Activated CD4-positive, CD25-positive, alpha-beta regulatory T cell treated with anti-CD3 and anti-CD28 coated beads, Interleukin-2, amount 50 U/mL, for 72 hours (primary cell): Measurements from ENCODE around the gene OR56A1.
"Not testable (repeated sequence)": the region's sequence is repeated elsewhere in the genome, so short reads cannot be mapped to it uniquely, and the experiment has no call there.

Source experiments
- DNase-seq: peaks from one replicate; pipeline ENCODE4 v3.0.0; 2021

OR56A1 gene

GRCh38 chr11:6030708-6031405 lies at the start of gene OR56A1:
Gene OR56A1, minus strand, starts transcription at chr11:6030758. Its CDS starts 3,066 bp downstream, at chr11:6027692.
- DNase-seq, result no peak

- DNase-seq, result no peak
Observed at GRCh38 chr11:6079463-6079862, 48.9 kb upstream of the OR56A1 start.

- DNase-seq, result no peak
Observed at GRCh38 chr11:6077723-6078122, 47.2 kb upstream of the OR56A1 start.

- DNase-seq, result not testable (repeated sequence)
Observed at GRCh38 chr11:6076443-6076842, 45.9 kb upstream of the OR56A1 start.

GRCh38 chr11:6067502-6067901 lies 36.9 kb upstream of the OR56A1 start:
- DNase-seq, result no peak

GRCh38 chr11:6062691-6063358 lies 32.3 kb upstream of the OR56A1 start:
- no peak for DNase-seq

- no peak for DNase-seq
Observed at GRCh38 chr11:6061475-6061874, 30.9 kb upstream of the OR56A1 start.

- no peak for DNase-seq
Observed at GRCh38 chr11:6057452-6057851, 26.9 kb upstream of the OR56A1 start.

GRCh38 chr11:6055569-6055968 lies 25.0 kb upstream of the OR56A1 start:
- no peak for DNase-seq

GRCh38 chr11:6052374-6052773 lies 21.8 kb upstream of the OR56A1 start:
- DNase-seq, result no peak

GRCh38 chr11:6040874-6041273 lies 10.3 kb upstream of the OR56A1 start:
- no peak for DNase-seq

- DNase-seq, result no peak
Observed at GRCh38 chr11:6027501-6027900, 3.1 kb downstream of the OR56A1 start.

GRCh38 chr11:6025056-6025455 lies 5.5 kb downstream of the OR56A1 start:
- DNase-seq, result no peak

GRCh38 chr11:6022956-6023355 lies 7.6 kb downstream of the OR56A1 start:
- no peak for DNase-seq

- DNase-seq, result no peak
Observed at GRCh38 chr11:6013042-6013441, 17.5 kb downstream of the OR56A1 start.

GRCh38 chr11:6012035-6012668 lies 18.4 kb downstream of the OR56A1 start:
- DNase-seq, result no peak

GRCh38 chr11:6006846-6007245 lies 23.7 kb downstream of the OR56A1 start, which contains the start of gene OR56A4:
Gene OR56A4, minus strand, starts transcription at chr11:6006946. Its CDS starts 3,954 bp downstream, at chr11:6002992.
- DNase-seq, result no peak

- no peak for DNase-seq
Observed at GRCh38 chr11:6006395-6006794, 24.2 kb downstream of the OR56A1 start.

GRCh38 chr11:6002202-6002699 lies 28.3 kb downstream of the OR56A1 start:
- no peak for DNase-seq

GRCh38 chr11:5994791-5995190 lies 35.8 kb downstream of the OR56A1 start:
- DNase-seq, result no peak

GRCh38 chr11:5992604-5993251 lies 37.8 kb downstream of the OR56A1 start:
- no peak for DNase-seq

GRCh38 chr11:5992150-5992549 lies 38.4 kb downstream of the OR56A1 start:
- DNase-seq, result no peak

GRCh38 chr11:5989203-5989602 lies 41.4 kb downstream of the OR56A1 start:
- DNase-seq, result no peak
